Right ventricle myocardium superior (tissue), 1 donor: Measurements from ENCODE around the gene PLXNB1. TPM values are rescaled to one million over a fixed set of nuclear protein-coding genes. Genes with fewer than 3 reads are reported as not detected.
A peak's percentile ranks its signal among the peaks of the same experiment; 100 is the strongest.

Experiments used
- ATAC-seq: fragments of 200-7000 bp; cut with Tn5 transposase; one replicate; pipeline ENCODE4 v1.9.1; 2020; ENCODE audit warnings: mild to moderate bottlenecking; ENCODE audit not compliant: poor library complexity
- DNase-seq: peaks from one replicate; pipeline ENCODE4 v3.0.0-alpha.2; 2020
- intact Hi-C: fragments of 100-400 bp; cut with DNase I; formaldehyde crosslinking; loops from one replicate; pipeline ENCODE4 v1.11.2; 2022
- total RNA-seq: library from RNA; stranded (reverse); fragmentation: NEBNext Ultra II Directional; extraction: Animal tissue kit (Norgen Biotek cat#: 25700); gene quantifications from one replicate; pipeline ENCODE4 v1.2.1, GENCODE V29; 2021
- donor health status: DM: no; HTN: yes; CAD: no; lungs with severe emphysema.

PLXNB1 gene
- total RNA-seq, 1 donor from 2014 or later = 51.3 TPM

DNA sequence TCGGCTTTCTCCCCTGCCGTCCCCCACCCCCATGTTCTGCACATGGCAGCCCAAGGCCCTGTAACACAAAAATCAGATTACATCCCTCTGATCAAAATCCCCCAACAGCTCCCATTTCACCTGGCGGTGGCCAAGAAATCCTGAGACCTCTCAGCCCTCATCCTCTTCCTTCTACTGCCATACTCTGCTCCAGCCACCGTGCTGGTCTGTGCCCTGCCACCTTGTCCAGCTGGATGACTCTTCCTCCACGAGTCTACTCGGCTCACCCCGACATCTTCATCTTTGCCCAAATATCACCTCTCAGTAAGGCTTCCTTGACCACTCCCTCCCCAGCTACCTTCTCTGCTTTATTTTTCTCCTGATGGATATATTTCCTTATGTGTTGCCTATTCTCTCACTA is 7.0 kb upstream of the PLXNB1 start:
- DNase-seq (no peak), ATAC-seq (no peak)
- intact Hi-C loops = loop anchor here (2.0 to 5.0 kb wide), 2 partner anchors 36 to 165 kb away; no protein-coding TSS in a partner anchor

GRCh38 chr3:48436477-48436787 is 6.5 kb upstream of the PLXNB1 start:
- intact Hi-C loops = loop anchor here (2.0 to 5.0 kb wide), 2 partner anchors 36 to 164 kb away; no protein-coding TSS in a partner anchor
- DNase-seq (no peak), ATAC-seq (no peak)

DNA sequence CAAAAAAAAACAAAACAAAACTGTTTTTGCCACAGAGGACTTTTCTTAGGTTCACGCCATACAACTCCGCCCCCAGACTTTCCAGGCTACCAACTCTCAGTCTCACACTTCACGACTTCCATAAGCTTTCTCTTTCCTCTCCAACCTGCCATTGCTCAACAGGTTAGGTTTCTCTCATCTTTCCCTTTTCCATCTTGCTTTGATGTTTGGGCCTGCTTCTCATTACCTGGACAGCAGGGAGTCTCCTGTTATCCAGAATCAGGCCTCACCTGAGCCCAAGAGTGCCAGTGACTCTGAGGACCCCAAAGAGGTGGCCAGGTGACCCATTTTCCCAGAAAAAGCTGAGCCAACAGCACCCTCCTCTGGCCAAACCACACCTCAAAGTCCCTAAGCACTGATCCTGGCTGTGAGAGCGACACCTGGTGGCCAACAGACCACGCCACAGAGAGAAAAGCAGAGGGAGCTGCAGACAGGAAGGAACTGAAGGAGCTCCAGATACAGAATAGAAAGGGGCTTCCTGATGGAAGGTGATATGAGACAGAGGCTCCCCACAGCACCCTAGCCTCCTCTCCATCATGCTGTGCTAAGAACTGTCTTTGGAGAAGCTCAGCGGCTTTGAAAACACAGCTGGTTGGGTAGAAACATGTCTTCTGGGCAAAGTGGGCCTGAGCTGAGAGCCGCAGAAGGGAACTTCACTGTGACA is 6.0 kb upstream of the PLXNB1 start:
- ATAC-seq = peak; percentile 67
- intact Hi-C loops = loop anchor here (2.0 to 5.0 kb wide), 2 partner anchors 35 to 164 kb away; no protein-coding TSS in a partner anchor

DNA sequence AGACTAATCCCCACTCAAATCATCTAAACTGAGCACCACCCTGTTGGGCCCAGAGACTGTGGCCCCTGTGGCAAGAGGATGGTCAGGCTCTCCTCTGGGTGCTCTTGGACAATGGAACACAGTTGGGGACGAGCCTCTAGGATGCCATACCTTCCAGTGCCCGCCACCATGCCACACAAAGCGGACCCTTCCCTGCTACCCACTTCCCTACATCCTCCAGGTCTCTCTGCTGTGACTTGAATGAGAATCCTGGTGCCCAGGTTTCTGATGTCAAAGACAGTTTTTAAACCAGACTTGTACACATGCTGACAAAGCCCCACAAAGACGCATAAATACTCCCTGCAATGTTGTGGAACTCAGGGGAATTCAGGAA is 5.3 kb upstream of the PLXNB1 start:
- intact Hi-C loops = loop anchor here (5.0 kb wide), 1 partner anchor 163 kb away; no protein-coding TSS in a partner anchor
- DNase-seq = no peak
- ATAC-seq = no peak

More for the DNA sequence above, 6.0 kb upstream of the PLXNB1 start:
- peak; percentile 87 for DNase-seq

- intact Hi-C loops = loop anchor here (5.0 kb wide), 1 partner anchor 162 kb away; no protein-coding TSS in a partner anchor
- no peak for ATAC-seq
- no peak for DNase-seq
Measured at GRCh38 chr3:48434591-48435222, 4.8 kb upstream of the PLXNB1 start.

DNA sequence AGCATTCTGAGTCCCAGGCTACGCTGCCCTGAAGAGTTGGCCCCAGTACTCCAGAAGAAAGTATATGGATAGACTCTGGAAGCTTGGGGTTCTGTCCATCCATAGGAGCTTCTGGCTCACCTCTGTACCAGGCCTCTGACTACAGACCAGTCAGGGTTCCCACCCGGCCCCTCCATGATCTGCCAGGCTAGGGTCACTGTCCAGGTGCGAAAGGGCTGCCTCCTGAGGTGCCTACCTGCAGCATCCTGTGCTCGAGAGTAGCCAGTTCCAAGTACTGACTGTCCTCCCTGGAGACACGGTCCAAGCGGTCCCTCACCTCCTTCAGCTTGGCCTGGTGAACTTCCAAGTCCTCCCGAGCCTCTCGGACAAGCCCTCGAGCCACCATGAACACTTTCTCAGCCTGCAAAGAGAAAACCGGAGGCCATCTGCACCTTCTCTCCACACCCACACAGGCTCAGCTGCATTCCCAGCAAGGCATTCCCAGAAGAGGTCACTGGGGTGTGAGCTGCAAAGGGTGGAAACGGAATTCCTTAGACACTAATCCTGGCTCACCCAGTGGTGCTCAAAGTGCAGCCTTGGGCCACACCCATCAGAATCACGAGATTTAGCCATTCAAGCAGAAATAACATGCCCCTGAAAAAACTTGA is 3.7 kb upstream of the PLXNB1 start:
- DNase-seq = no peak
- no peak for ATAC-seq
- intact Hi-C loops = no loop called here

DNA sequence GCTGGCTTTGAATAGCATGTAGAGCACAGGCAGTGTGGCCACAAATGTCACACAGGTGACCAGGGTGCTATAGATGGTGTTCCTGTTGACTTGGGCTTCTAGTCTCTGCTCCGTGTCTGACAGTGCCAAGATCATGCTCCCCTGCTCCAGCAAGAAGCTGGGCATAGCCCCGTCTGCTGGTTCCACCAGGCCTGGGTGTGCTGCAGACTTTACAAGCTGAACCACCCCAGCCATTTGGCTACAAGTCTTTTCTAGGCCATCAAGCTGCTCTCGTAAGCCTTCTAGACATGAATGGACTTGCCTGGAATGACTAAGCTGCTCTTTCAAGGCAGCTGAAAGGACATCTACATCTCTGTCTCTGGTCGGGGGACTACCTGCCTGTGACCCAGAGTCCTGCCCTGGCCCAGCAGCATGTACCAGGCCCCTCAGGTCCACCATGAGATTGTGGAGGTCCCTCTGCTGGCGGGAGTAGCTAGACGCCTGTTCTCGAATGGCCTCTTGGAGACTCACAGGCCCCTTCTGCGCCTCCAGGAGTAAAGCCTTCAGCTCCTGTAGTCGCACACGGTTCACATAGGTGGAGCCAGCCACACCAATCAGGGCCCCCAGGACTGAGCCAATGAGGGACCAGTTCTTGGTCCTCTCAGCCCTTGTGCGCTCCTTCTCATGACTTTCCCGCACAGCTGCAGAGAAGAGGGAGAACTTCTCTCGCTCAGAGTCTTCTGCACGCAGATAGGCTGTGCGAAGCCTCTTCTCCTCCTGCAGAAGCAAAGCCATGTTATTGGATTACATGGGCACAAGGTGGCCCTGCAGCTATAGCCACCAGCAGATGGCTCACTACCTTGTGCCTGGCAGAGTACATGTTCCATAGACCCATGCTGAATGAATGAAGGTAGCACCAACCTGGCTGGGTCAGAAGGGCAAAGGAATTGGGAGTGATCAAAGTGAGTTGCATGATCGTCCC is 2.8 kb upstream of the PLXNB1 start:
- DNase-seq = peak; percentile 26
- intact Hi-C loops = no loop called here
- ATAC-seq = no peak

- intact Hi-C loops = no loop called here
- DNase-seq (peak; percentile 22), ATAC-seq (no peak)
Measured at GRCh38 chr3:48431224-48432029, 1.5 kb upstream of the PLXNB1 start.

DNA sequence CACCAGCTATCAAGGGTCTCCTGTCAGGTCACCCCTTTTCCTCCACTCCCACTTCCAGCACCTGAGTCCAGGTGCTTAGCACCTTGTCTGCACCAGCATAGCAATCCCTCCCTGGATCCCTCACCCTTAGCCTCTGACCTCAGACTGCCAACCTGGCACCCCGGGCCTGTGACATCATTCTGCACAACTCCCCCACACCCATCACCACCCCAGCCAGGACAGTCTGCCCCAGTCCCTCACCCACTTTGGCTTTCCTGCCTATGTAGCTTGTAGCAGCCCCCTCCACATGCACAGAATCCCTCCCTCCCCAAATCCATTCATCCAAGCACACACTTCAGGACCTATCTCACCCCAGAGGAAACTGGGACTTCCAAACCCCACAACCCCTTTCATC is 819 bp upstream of the PLXNB1 start:
- peak; percentile 25 for DNase-seq
- no peak for ATAC-seq
- intact Hi-C loops = no loop called here

GRCh38 chr3:48429317-48429959 is 448 bp downstream of the PLXNB1 start:
- intact Hi-C loops = no loop called here
- DNase-seq = peak; percentile 67

GRCh38 chr3:48428572-48429316 is 1.1 kb downstream of the PLXNB1 start:
- intact Hi-C loops = no loop called here
- ATAC-seq (peak; percentile 19), DNase-seq (peak; percentile 60)

More at GRCh38 chr3:48429317-48429959, 448 bp downstream of the PLXNB1 start:
- ATAC-seq = peak; percentile 25

DNA sequence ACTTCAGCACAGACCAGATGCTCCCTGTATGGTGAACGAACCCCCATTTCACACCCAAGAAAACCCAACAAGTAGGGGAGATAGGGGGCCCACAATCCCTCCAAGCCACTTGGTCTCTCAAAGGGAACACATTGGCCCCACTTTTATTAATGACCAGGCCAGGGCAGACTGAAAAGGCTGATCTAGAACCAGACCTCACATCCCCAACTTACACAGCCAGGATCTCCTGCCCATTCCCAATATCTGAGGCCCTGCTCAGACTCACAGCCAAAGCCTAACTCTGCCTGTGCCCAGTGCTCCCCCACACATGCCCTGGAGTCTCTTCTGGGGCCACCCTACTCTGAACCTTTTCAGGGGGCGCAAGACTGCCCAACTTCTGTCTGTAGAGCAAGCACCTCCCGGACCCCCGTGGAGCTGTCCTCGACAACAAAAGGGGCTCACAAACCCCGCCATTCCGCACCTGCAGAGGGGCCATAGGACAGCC is 1.8 kb downstream of the PLXNB1 start:
- no peak for ATAC-seq
- intact Hi-C loops = no loop called here
- no peak for DNase-seq

- DNase-seq (no peak), ATAC-seq (no peak)
Measured at GRCh38 chr3:48427630-48427962, 2.3 kb downstream of the PLXNB1 start.

GRCh38 chr3:48426944-48427629 is 2.8 kb downstream of the PLXNB1 start:
- no peak for ATAC-seq
- intact Hi-C loops = no loop called here
- DNase-seq = no peak

More at GRCh38 chr3:48427630-48427962, 2.3 kb downstream of the PLXNB1 start:
- intact Hi-C loops = no loop called here

GRCh38 chr3:48426401-48426909 is 3.4 kb downstream of the PLXNB1 start:
- intact Hi-C loops = no loop called here

DNA sequence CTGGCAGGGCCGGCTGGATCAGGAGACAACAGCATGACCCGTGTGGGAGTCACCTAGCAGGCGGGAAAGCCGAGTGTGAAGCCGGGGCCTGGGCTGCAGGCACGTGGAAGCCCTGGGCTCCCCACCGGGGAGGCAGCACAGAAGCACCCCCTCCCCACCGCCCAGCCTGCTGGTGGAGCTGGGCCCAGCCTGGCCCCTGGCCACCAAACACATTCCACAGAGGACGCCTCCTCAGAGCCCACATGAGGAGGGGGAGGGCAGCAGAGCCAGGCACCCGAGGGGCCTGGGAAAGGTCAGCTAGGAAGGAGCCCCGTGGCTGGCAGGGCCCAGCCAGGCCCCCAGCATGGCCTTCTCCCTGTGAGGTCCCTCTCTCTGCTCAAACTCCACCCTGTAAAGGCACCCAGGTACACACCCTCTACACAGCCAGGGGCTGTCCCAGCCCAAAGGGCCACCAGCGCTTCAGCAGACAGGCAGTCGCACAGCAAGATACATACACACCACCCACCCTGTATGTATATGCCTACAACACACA is 4.5 kb downstream of the PLXNB1 start:
- intact Hi-C loops = no loop called here

More at GRCh38 chr3:48426401-48426909, 3.4 kb downstream of the PLXNB1 start:
- peak; percentile 64 for DNase-seq
- ATAC-seq = peak; percentile 58

More for the DNA sequence above, 4.5 kb downstream of the PLXNB1 start:
- ATAC-seq (peak; percentile 26), DNase-seq (peak; percentile 69)
